Amygdala (tissue), 56 donors: ENCODE data around the gene HLA-DPB1.

Experiments used
- DNase-seq, 56 donors: peaks; one replicate each; lab custom pipeline; 2025; lab: John Stamatoyannopoulos, UW

The HLA-DPB1 gene

GRCh38 chr6:33123732-33124524, 48.1 kb downstream of the HLA-DPB1 start:
- peak in 1 of 56 donors; percentile 4 for DNase-seq

DNA sequence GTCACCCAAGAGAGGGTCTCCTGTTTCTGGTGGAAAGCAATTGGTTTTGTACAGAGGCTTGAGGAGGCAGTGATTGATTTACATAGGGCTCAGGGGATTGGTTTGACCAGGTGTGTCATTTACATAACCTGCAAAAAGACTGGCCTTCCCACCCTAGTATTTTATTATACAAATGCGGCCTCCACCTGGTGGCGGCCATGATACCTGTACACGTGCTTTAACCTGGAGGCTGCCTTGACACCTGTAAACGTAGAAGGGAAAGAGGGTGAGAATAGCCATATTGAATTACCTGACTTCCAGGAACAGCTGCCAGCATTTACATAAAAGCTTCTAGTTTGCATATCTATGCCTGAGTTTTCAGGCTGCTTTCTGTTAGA, 48.7 kb downstream of the HLA-DPB1 start:
- DNase-seq = no peak

- DNase-seq = no peak
Measured at GRCh38 chr6:33124947-33125346, 49.2 kb downstream of the HLA-DPB1 start.

DNA sequence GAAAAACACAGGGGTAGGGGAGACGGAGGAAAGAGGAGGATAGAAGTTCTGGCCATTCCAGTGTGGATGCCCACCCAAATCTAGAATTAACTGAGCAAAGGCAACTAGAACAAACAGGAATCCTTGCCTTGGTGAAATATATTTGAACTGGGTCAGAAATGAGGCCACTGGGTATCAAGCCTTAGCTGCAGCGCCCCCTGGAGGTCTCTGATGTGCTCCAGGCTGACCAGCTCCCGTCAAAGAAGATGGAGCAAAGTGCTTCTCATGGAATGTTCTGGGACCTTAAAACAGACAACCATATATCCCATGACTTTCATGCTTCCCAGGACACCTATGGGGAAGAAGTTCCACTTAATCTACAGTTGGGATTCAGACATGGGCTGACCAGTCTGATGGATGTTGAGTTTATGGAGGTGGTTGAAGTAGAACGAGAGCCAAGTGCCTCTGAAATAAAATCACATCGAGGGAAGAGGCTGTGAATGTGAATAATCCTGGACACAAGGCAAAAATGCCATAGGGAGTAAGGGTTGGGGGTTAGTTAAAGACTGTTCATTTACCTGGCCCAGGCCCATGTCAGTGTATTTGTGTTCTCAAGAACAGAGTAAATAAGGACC, 50.4 kb downstream of the HLA-DPB1 start:
- DNase-seq = peak in 19 of 56 donors; percentile 2 to 74 (median 16)

GRCh38 chr6:33128318-33128717, 52.5 kb downstream of the HLA-DPB1 start:
- DNase-seq = no peak

GRCh38 chr6:33132081-33132524, 56.3 kb downstream of the HLA-DPB1 start:
- no peak for DNase-seq

DNA sequence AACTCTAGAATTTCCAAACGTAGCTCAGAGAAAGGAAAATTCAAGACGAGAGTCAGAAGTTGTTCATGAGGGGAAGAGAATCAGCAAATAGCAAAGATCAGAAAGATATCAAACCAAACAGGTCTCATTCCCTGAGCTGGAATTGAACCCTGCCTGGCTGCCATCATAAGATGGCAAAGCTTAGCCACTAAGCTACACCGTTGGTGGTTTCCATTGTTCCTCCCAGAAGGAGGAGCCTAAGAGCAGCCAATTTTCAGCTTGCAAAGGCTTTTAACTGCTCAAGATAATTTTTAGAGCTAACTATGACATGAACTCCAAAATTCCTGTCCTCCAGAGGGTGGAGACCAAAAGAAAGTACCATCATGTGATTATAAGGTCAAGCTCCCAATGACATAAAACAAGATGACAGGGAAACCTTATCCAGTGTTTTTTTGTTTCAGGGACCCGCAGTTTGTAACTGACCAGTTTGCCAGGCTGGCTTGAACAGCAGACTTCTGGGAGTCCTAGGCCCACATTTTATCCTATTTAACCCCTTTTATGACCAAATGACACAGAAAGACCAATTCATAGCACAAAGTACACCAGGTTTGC, 60.6 kb downstream of the HLA-DPB1 start:
- no peak for DNase-seq
